ENCODE results near the gene ATP2B3.

ATP2B3 gene

DNA sequence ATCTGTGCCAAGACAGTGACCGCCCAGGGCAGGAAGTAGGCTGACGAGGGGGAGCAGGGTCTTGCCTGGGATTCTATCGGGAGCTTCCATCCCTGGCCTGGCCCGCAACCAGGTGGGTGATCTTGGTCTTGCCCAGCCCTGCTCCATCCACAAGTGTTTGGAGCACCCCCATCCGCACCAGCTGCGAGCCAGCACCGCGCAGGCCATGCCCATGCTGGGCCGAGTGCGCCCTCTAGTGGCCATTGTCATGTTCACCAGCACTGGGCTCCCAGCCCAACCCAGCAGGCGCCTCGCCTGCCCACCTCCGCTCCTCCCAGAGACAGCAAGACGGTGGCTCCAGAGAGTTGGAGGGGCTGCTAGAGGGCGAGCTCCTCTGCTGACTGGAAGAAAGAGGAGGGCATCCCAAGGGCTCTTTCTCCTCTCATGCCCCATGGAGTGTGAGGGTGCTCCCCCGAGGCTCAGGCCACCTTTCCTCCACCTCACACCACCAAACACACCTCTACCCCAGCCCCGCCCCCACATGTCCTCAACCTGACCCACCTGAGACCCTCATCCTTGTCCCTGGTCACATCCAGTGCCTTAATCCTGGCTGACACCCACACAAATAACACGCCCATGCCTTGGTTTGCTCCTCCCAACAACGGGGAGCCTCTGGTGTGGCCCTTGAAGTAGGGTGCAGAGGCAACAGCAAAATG lies 9.8 kb upstream of the ATP2B3 start:
- no peak overlapping the region for H3K4me3 ChIP-seq (ENCODE audit: low read depth, low read length)

DNA sequence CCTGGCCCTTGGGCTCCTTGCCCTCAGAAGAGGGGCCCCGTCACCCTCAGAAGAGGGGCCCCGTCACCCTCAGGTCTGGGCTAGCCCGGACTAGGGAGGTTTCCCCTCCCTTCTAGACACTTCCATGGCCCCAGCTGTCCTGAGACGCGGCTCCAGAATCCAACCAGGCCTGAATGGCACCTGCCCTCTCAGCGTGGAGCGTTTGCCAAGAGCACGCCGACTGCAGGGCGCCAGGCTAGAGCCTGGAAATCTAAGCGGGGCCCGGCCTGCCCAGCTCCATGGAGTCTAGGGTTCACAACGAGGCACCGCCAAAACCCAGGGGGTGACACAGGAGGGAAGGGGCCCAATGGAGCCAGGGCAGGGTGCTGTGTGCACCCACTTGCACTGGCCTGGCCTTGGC lies 7.8 kb upstream of the ATP2B3 start:
- no peak overlapping the region for H3K4me3 ChIP-seq (ENCODE audit: low read depth, low read length)

- H3K4me3 ChIP-seq (ENCODE audit: low read depth, low read length): no peak overlapping the region
Measured at GRCh38 chrX:153510383-153510782, 7.1 kb upstream of the ATP2B3 start.

DNA sequence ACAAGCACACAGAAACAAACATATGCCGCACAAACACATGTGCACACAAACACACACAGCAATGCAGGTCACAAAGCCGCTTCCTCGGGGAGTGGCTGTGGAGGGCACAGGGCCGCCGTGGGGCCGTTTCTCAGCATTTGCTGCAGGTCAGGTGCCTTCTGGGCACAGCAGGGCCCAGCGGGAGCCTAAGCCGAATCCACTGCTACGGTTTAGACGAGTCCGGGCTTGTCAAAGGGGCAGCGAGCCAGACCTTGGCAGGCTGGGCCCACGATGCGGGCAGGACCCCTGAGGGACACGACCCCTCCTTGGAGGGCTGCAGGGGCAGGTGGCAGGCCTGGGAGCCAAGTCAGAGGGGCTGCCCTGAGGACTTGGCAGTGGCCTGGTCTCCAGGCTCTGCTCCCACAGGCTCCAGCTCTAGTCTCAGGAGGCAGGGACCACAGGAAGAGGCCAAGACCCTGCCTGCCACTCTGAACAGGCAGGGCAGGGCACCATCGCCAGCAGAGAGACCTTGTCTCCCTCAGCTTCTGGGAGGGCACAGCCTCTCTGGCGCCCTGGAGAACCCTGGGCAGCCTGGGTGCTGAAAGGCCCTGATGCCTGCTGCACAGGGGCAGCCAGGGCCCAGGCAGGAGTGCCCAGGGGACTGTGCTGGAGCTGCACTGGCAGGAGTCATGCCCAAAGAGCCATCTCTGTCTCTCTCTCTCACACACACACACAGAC lies 5.5 kb upstream of the ATP2B3 start:
- H3K4me3 ChIP-seq (ENCODE audit: low read depth, low read length): no peak overlapping the region

- no peak overlapping the region for H3K4me3 ChIP-seq (ENCODE audit: low read depth, low read length)
Measured at GRCh38 chrX:153512501-153512893, 4.9 kb upstream of the ATP2B3 start.

DNA sequence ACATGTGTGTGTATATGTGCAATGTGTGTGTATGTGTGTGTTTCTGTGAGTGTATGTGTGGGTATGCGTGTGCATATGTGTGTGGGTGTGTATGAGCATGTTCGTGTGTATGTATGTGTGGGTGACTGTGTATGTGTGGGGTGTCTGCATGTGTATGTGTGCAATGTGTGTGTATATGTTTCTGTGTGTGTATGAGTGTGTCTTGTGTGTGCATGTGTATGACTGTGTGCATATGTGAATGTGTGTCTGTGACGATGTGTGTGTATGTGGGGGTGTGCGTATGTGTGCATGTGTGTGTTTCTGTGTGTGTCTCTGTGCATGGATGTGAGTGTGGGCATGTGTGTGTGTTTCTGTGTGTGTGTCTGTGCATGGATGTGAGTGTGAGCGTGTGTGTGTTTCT lies 4.2 kb upstream of the ATP2B3 start:
- no peak overlapping the region for H3K4me3 ChIP-seq (ENCODE audit: low read depth, low read length)

- H3K4me3 ChIP-seq (ENCODE audit: low read depth, low read length): no peak overlapping the region
Measured at GRCh38 chrX:153514259-153514658, 3.2 kb upstream of the ATP2B3 start.

DNA sequence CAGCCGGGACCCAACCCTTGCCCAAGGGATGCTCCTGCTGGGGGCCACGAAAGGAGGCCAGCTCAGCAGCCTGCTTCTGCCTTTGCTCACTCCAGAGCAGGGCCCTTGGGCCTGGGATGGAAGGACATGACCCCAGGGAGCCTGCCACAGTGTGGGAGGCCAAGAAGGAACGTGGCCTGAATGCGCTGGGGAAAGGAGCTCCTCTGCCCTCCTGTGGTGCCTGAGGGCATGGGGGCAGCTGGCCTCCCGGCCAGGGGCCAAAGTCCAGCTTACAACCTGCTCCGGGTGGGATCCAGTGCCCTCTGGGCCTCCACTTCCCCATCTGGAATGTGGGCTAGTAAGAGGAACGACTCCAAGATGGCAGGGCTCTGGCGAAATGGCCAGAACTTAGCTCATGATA lies 2.0 kb upstream of the ATP2B3 start:
- H3K4me3 ChIP-seq (ENCODE audit: low read depth, low read length): no peak overlapping the region

DNA sequence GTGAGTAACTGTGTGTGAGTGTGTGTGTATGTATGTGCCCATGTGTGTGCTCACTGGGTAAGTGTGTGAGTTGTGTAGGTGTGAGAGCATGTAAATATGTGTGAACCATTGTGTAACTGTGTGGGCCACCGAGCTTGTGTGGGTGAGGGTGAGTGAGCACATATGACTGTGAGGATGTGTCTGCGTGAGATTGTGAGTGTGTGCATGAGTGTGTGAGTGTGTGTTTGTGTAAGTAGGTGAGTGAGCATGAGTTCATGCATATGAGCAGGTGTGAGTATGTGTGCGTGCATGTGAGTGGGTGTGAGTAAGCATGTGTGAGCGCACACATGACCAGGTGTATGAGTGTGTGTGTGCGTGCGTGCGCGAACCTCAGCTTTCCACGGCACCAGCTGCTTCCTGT lies 1.4 kb upstream of the ATP2B3 start:
- H3K4me3 ChIP-seq (ENCODE audit: low read depth, low read length): no peak overlapping the region

- H3K4me3 ChIP-seq (ENCODE audit: low read depth, low read length): peak overlapping the region; percentile 8
Measured at GRCh38 chrX:153517946-153518834, 748 bp downstream of the ATP2B3 start.

DNA sequence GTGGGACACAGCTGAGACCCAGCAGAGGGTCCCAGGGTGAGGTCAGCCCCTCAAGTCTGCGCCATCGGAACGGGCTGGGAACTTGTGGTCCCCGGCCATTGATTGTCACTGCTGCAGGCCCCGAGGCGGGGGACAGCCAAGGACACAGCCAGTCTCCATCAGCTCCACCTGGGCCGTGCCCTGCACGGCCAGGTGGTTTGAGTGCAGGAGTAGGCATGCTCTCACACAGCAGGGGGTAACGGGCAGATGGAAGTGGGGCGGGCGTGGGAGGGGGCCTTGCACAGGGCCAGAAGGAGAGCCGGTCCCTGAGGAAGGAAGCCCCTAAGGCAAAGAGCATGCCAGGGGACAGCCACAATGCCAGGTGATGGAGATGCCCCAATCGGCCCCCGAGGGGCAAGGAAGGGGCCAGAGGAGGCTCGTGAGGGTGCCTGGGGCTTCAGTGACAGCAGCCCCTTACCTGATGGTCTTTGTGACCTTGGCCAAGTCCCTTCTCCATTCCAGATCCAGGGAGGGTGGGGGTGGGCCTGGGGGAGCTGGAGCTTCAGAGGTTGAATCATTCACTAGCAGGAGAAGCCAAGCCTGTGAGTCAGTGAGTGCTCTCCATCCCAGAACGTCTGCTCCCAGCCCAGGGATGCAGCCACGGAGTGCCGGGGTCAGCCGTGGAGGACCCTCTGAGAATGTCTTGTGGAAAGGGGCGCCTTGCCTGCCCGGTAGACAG lies 2.3 kb downstream of the ATP2B3 start:
- no peak overlapping the region for H3K4me3 ChIP-seq (ENCODE audit: low read depth, low read length)

GRCh38 chrX:153520287-153520917 lies 3.0 kb downstream of the ATP2B3 start:
- no peak overlapping the region for H3K4me3 ChIP-seq (ENCODE audit: low read depth, low read length)

- no peak overlapping the region for H3K4me3 ChIP-seq (ENCODE audit: low read depth, low read length)
Measured at GRCh38 chrX:153521034-153521433, 3.6 kb downstream of the ATP2B3 start.

DNA sequence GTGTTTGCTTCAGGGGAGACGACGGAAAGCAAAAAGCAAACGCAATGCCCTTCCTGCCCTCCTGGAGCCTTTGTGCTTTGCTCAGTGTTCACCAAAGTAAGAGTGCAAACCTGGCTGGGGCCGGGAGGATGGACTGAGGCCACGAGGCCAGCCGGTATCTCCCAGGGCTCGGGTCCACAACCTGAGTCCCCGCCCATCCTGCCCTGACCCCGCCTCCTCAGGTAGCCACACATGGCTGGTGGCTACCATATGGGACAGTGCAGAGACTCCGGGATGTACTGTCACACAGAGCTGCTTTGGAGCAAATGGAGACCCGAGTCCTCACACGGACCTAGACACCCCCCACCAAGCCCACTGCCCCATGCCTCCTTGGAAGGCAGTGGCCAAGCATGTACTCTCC lies 4.8 kb downstream of the ATP2B3 start:
- no peak overlapping the region for H3K4me3 ChIP-seq (ENCODE audit: low read depth, low read length)

DNA sequence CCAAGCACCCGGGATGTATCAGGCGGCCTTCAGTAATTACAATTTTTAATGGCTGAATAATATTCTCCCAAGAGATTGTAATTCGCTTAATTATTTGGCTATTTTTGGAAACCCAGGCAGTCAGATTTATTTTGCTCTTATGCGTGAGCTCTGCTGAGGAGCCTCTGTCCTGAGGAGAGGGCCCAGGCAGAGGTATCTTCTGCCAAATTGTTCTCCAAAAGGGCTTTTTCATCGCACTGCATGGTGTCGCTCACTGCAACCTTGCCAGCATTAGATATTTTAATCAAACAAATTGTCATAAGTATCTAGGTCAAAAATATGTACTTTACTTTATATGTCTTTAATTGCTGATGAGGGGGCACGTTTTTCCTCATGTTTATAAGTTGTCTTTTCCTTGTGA lies 5.8 kb downstream of the ATP2B3 start:
- no peak overlapping the region for H3K4me3 ChIP-seq (ENCODE audit: low read depth, low read length)

DNA sequence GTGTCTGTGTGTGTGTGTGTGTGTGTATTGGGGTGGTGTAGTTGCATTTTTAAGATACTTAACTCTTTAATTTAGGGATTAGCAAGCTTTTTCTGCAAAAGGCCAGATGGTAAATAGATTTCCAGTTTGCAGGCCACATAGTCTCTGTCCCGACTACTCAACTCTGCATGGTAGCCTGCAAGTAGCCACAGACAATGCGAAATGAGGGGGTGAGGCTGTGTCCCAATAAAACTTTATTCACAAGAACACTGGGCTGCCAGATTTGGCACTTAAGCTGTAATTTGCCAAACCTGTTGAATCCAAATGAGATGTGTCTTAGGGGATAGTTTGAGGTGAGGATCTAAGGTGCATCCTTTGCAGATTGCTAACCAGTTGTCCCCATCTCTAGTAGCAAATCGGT lies 6.8 kb downstream of the ATP2B3 start:
- no peak overlapping the region for H3K4me3 ChIP-seq (ENCODE audit: low read depth, low read length)

- no peak overlapping the region for H3K4me3 ChIP-seq (ENCODE audit: low read depth, low read length)
Measured at GRCh38 chrX:153525451-153525850, 8.0 kb downstream of the ATP2B3 start.

- no peak overlapping the region for H3K4me3 ChIP-seq (ENCODE audit: low read depth, low read length)
Measured at GRCh38 chrX:153526042-153526441, 8.6 kb downstream of the ATP2B3 start.

GRCh38 chrX:153526801-153527200 lies 9.4 kb downstream of the ATP2B3 start:
- no peak overlapping the region for H3K4me3 ChIP-seq (ENCODE audit: low read depth, low read length)

GRCh38 chrX:153527208-153527607 lies 9.8 kb downstream of the ATP2B3 start:
- H3K4me3 ChIP-seq (ENCODE audit: low read depth, low read length): no peak overlapping the region
